GF-D8 (cell line): ENCODE results near the gene RSPO1.

ENCODE experiments used
- DNase-seq: peaks from one replicate; lab custom pipeline; 2025; lab: John Stamatoyannopoulos, UW

Gene RSPO1

DNA sequence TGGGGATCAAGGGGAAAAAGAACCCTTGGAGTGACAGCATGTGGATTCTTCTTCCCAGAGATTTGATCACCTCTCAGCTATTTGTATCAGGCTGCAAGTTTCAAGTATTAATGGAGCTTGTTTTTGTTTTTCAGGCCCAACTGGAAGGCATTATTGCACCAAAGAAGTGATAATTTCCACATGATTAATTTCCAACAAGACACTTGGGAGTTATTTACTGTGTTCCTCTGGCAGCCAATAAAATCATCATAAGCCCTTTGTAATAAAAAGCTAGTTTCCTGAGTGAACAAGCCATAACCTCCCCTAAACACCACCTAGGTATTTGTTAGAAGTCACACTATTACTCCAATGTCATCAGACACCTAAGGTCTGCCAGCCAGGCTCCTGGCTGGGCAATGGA lies 69.8 kb downstream of the RSPO1 start:
- no peak for DNase-seq

DNA sequence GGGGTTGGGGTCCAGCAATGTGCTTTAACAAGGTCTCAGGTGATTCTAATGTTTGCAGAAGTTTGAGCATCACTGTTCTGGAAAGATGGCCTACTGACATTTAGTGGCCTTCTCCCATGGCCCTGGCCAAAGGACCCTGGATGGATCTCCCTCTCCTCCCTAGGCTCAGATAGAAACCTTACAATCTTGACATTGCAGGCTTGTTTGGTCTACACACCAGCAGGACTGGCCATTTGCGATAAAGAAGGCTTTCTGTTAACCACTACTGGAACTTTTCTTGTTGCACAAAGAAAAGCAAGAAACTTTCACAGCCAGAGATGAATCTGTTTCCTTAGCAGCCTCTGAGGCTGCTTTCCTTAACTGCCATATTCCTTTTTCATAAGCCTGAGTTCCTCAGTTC lies 71.7 kb downstream of the RSPO1 start:
- no peak for DNase-seq
